Natural killer cell (primary cell): ENCODE data around the gene KCTD19. TPM values are rescaled to one million over a fixed set of nuclear protein-coding genes. Genes with fewer than 3 reads are reported as not detected.

Source experiments
- ATAC-seq, 3 donors: fragments of 150-1000 bp in 2 of 3; fragments of 200-7000 bp in 1 of 3; cut with Tn5 transposase; 1 replicate in 1 of 3; 2 replicates in 2 of 3; pipeline ENCODE4 v1.10.0; 2021; ENCODE audit warnings: mild to moderate bottlenecking in 2 of 3, moderate library complexity in 2 of 3
- DNase-seq, 2 donors: peaks; one replicate each; pipeline versions ENCODE4 v3.0.0 to v3.0.0-alpha.2; 2013 to 2021; ENCODE audit warnings: mixed read lengths in 1 of 2
- H3K27ac ChIP-seq: one replicate; pipeline ENCODE4 v1.5.1; 2013; ENCODE audit warnings: mild to moderate bottlenecking, low read length
- H3K27me3 ChIP-seq: one replicate; pipeline ENCODE4 v1.6.1; 2013; ENCODE audit warnings: low read length; ENCODE audit not compliant: control insufficient read depth, insufficient read depth
- H3K36me3 ChIP-seq: one replicate; pipeline ENCODE4 v1.6.1; 2013; ENCODE audit warnings: low read length; ENCODE audit not compliant: control insufficient read depth, insufficient read depth
- H3K4me1 ChIP-seq: one replicate; pipeline ENCODE4 v1.6.1; 2013; ENCODE audit warnings: low read length; ENCODE audit not compliant: control insufficient read depth, insufficient read depth
- H3K4me3 ChIP-seq: one replicate; pipeline ENCODE4 v1.5.1; 2013; ENCODE audit warnings: low read length
- H3K9me3 ChIP-seq: one replicate; pipeline ENCODE4 v1.6.1; 2013; ENCODE audit warnings: low read length; ENCODE audit not compliant: control insufficient read depth, insufficient read depth
- H3K27ac Mint-ChIP-seq, 2 donors: one replicate each; pipeline ENCODE4 v1.8.0; 2022; ENCODE audit warnings: mild to moderate bottlenecking in 2 of 2, mixed read lengths in 2 of 2, moderate library complexity in 1 of 2
- H3K27me3 Mint-ChIP-seq, 2 donors: one replicate each; pipeline ENCODE4 v1.8.0; 2022; ENCODE audit warnings: low read depth in 2 of 2, mixed read lengths in 2 of 2
- H3K36me3 Mint-ChIP-seq: one replicate; pipeline ENCODE4 v1.8.0; 2022; ENCODE audit warnings: mixed read lengths
- H3K4me1 Mint-ChIP-seq, 2 donors: one replicate each; pipeline ENCODE4 v1.8.0; 2022; ENCODE audit warnings: mixed read lengths in 2 of 2
- H3K4me3 Mint-ChIP-seq: one replicate; pipeline ENCODE4 v1.8.0; 2022; ENCODE audit warnings: mild to moderate bottlenecking, moderate library complexity, mixed read lengths
- H3K9me3 Mint-ChIP-seq, 2 donors: one replicate each; pipeline ENCODE4 v1.8.0; 2022; ENCODE audit warnings: mixed read lengths in 2 of 2
- WGBS: methylation state at CpG from one replicate; pipeline ENCODE4 v1.1.7; 2013; ENCODE audit warnings: missing lambda C conversion rate; ENCODE audit not compliant: insufficient coverage; 5-methylcytosine and 5-hydroxymethylcytosine counted together
- intact Hi-C: fragments of 100-400 bp; cut with micrococcal nuclease; formaldehyde crosslinking; loops from one replicate; pipeline ENCODE4 v1.14.2; 2022
- total RNA-seq, 4 donors: library from RNA; stranded (reverse); fragments of 120-200 nt in 1 of 4; gene quantifications; one replicate each; pipeline versions ENCODE4 v1.2.3 to v1.2.4, GENCODE V29; 2013 to 2022
- TF ChIP-seq, protein P1 (sequence below): fragments of 200-600 bp; IDR thresholded peaks from one replicate; pipeline ENCODE4 v1.8.0; 2022; ENCODE audit warnings: antibody characterized with exemption

KCTD19 gene
- total RNA-seq, 3 donors from 2014 or later (not counting 1 experiment from before 2014, with no cell fraction given), result not detected

DNA sequence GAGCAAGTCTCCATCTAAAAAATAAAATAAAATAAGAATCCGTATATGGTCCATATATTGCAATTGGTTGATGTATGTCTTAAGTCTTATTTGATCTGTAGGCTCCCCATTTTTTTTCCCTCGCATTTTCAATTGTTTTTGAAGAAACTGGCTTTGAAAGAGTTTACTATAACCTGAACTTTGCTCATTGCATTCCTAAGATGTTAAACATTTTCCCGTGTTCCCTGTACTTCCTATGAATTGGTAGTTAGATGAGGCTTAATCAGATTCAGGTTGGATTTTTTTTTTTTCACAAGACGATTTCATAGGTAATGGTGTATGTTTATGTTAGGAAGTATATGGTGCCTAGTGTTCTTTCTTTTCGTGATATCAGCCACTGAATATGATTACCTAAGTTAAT, 3.4 kb upstream of the KCTD19 start:
- no peaks in the 10 kb centered on the region for H3K27me3 ChIP-seq
- no peaks in the 10 kb centered on the region for H3K36me3 ChIP-seq
- no peaks in the 10 kb centered on the region for H3K9me3 ChIP-seq
- H3K27ac ChIP-seq, result no peak overlapping the region
- H3K27me3 Mint-ChIP-seq, result peaks cover 0 to 4% of the 10 kb centered on the region in 2 donors
- peaks cover 18% of the 10 kb centered on the region for H3K4me1 ChIP-seq
- H3K9me3 Mint-ChIP-seq, result no peaks in the 10 kb centered on the region
- H3K27ac Mint-ChIP-seq, result no peak overlapping the region
- WGBS, result 72% methylated on average over 3 of the region's 5 CpGs
- intact Hi-C loops, result no loop called here
- no peak for DNase-seq
- no peak for ATAC-seq
- H3K4me3 Mint-ChIP-seq, result no peak overlapping the region
- TF ChIP-seq, protein P1, sequence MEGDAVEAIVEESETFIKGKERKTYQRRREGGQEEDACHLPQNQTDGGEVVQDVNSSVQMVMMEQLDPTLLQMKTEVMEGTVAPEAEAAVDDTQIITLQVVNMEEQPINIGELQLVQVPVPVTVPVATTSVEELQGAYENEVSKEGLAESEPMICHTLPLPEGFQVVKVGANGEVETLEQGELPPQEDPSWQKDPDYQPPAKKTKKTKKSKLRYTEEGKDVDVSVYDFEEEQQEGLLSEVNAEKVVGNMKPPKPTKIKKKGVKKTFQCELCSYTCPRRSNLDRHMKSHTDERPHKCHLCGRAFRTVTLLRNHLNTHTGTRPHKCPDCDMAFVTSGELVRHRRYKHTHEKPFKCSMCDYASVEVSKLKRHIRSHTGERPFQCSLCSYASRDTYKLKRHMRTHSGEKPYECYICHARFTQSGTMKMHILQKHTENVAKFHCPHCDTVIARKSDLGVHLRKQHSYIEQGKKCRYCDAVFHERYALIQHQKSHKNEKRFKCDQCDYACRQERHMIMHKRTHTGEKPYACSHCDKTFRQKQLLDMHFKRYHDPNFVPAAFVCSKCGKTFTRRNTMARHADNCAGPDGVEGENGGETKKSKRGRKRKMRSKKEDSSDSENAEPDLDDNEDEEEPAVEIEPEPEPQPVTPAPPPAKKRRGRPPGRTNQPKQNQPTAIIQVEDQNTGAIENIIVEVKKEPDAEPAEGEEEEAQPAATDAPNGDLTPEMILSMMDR, result no peak
- no peak overlapping the region for H3K4me3 ChIP-seq
- peaks cover 6 to 18% of the 10 kb centered on the region in 2 donors for H3K4me1 Mint-ChIP-seq
- H3K36me3 Mint-ChIP-seq, result no peaks in the 10 kb centered on the region

DNA sequence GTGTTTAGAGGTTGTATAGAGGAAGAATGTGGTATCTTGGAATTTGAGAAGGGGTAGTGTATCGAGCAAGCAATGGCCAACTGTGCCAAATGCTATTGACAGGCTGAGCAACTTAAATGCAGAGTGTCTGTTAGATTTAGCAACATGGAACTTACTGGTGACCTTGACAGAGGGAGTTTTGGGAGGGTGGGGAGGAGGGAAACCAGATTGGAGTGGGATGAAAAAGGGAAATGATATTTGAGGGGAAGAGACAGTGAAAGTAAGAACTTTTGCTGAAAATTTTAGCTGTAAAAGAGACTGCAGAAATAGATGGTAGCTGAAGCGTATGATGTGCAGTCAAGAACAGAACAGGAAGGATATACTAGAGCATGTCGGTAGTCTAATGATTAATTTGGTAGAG, 1.2 kb upstream of the KCTD19 start:
- H3K27ac Mint-ChIP-seq, result no peak overlapping the region
- no peaks in the 10 kb centered on the region for H3K36me3 ChIP-seq
- H3K9me3 Mint-ChIP-seq, result no peaks in the 10 kb centered on the region
- 43% methylated on average over 3 of the region's 3 CpGs for WGBS
- no peaks in the 10 kb centered on the region for H3K9me3 ChIP-seq
- no peaks in the 10 kb centered on the region for H3K27me3 ChIP-seq
- no peaks in the 10 kb centered on the region for H3K36me3 Mint-ChIP-seq
- H3K27ac ChIP-seq, result no peak overlapping the region
- H3K27me3 Mint-ChIP-seq, result peaks cover 21 to 23% of the 10 kb centered on the region in 2 donors
- H3K4me1 ChIP-seq, result peaks cover 18% of the 10 kb centered on the region
- intact Hi-C loops, result no loop called here
- no peak overlapping the region for H3K4me3 ChIP-seq
- ATAC-seq (no peak), DNase-seq (peak in 1 of 2 donors; percentile 7)
- no peak overlapping the region for H3K4me3 Mint-ChIP-seq
- TF ChIP-seq, protein P1, result no peak
- peaks cover 6 to 18% of the 10 kb centered on the region in 2 donors for H3K4me1 Mint-ChIP-seq

DNA sequence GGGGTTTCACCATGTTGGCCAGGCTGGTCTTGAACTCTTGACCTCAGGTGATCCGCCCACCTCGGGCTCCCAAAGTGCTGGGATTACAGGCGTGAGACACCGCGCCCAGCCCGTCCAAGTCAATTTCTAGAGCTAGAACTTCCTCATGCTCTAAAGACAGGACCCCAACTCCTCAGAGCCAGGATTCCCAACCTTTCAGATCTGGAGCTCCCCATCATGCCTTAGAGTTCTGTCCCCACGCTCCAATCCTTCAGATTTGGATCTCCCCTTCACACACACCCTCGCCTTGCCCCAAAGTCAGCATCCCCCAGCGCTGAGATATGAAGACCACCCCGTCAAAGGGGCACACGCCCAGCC, 448 bp downstream of the KCTD19 start:
- peak overlapping the region; percentile 54 for H3K4me3 ChIP-seq
- TF ChIP-seq, protein P1, result no peak
- no peaks in the 10 kb centered on the region for H3K36me3 ChIP-seq
- peak overlapping the region; percentile 88 for H3K4me3 Mint-ChIP-seq
- H3K4me1 Mint-ChIP-seq, result peaks cover 6 to 18% of the 10 kb centered on the region in 2 donors
- H3K27ac ChIP-seq, result no peak overlapping the region
- H3K9me3 ChIP-seq, result no peaks in the 10 kb centered on the region
- DNase-seq, result no peak
- peaks cover 29 to 34% of the 10 kb centered on the region in 2 donors for H3K27me3 Mint-ChIP-seq
- peaks cover 18% of the 10 kb centered on the region for H3K4me1 ChIP-seq
- no peaks in the 10 kb centered on the region for H3K9me3 Mint-ChIP-seq
- 27% methylated on average over 11 of the region's 11 CpGs for WGBS
- intact Hi-C loops, result no loop called here
- no peaks in the 10 kb centered on the region for H3K36me3 Mint-ChIP-seq
- no peak for ATAC-seq
- peak overlapping the region in 1 of 2 donors; percentile 59 for H3K27ac Mint-ChIP-seq
- no peaks in the 10 kb centered on the region for H3K27me3 ChIP-seq

DNA sequence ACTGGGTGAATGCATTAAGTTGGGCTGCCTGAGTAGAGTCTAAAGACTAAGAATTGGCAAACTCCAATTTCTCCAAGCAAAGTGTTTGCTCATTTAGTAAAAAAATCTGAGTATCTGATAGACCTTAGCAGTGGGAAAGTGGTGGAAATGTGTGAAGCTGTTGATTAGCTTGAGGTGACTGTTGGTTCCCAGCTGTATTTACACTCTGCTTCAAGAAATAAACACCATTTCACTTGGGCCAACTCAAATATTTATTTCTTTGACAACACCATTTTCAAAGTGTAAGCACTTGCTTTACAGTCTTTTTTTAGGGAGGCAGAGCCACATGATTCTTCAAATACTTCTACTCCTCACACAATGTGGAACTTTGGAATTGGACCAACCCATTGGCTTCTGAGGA, 8.7 kb downstream of the KCTD19 start:
- TF ChIP-seq, protein P1, result no peak
- H3K4me3 ChIP-seq, result no peak overlapping the region
- peaks cover 14 to 29% of the 10 kb centered on the region in 2 donors for H3K27me3 Mint-ChIP-seq
- ATAC-seq (no peak), DNase-seq (no peak)
- no peaks in the 10 kb centered on the region for H3K27me3 ChIP-seq
- H3K36me3 Mint-ChIP-seq, result no peaks in the 10 kb centered on the region
- no peaks in the 10 kb centered on the region for H3K4me1 ChIP-seq
- H3K27ac Mint-ChIP-seq, result no peak overlapping the region
- H3K27ac ChIP-seq, result no peak overlapping the region
- H3K36me3 ChIP-seq, result no peaks in the 10 kb centered on the region
- H3K9me3 ChIP-seq, result no peaks in the 10 kb centered on the region
- no peaks in the 10 kb centered on the region for H3K9me3 Mint-ChIP-seq
- no peaks in the 10 kb centered on the region for H3K4me1 Mint-ChIP-seq
- intact Hi-C loops, result no loop called here
- no peak overlapping the region for H3K4me3 Mint-ChIP-seq
